ENCODE data around the gene HBS1L.

The HBS1L gene

GRCh38 chr6:135037541-135037940 is 17.1 kb downstream of the HBS1L start:
- DNase-seq (ENCODE audit: low read depth, low spot score), result no peak

GRCh38 chr6:135036731-135037420 is 17.7 kb downstream of the HBS1L start:
- no peak for DNase-seq (ENCODE audit: low read depth, low spot score)

GRCh38 chr6:135033238-135033637 is 21.4 kb downstream of the HBS1L start:
- DNase-seq (ENCODE audit: low read depth, low spot score), result no peak

GRCh38 chr6:135030532-135031178 is 24.0 kb downstream of the HBS1L start:
- DNase-seq (ENCODE audit: low read depth, low spot score), result no peak

GRCh38 chr6:135030056-135030473 is 24.6 kb downstream of the HBS1L start:
- DNase-seq (ENCODE audit: low read depth, low spot score), result no peak

- no peak for DNase-seq (ENCODE audit: low read depth, low spot score)
These were observed 28.8 kb downstream of the HBS1L start for GRCh38 chr6:135025775-135026174.

GRCh38 chr6:135025175-135025574 is 29.4 kb downstream of the HBS1L start:
- no peak for DNase-seq (ENCODE audit: low read depth, low spot score)

GRCh38 chr6:135022050-135022697 is 32.4 kb downstream of the HBS1L start:
- no peak for DNase-seq (ENCODE audit: low read depth, low spot score)

- DNase-seq (ENCODE audit: low read depth, low spot score), result no peak
These were observed 33.1 kb downstream of the HBS1L start for GRCh38 chr6:135021310-135022049.

- no peak for DNase-seq (ENCODE audit: low read depth, low spot score)
These were observed 35.7 kb downstream of the HBS1L start for GRCh38 chr6:135018941-135019340.

GRCh38 chr6:135018052-135018451 is 36.6 kb downstream of the HBS1L start:
- no peak for DNase-seq (ENCODE audit: low read depth, low spot score)

- DNase-seq (ENCODE audit: low read depth, low spot score), result no peak
These were observed 40.2 kb downstream of the HBS1L start for GRCh38 chr6:135014353-135014832.

- DNase-seq (ENCODE audit: low read depth, low spot score), result no peak
These were observed 41.4 kb downstream of the HBS1L start for GRCh38 chr6:135013211-135013610.

GRCh38 chr6:135012764-135013163 is 41.9 kb downstream of the HBS1L start:
- DNase-seq (ENCODE audit: low read depth, low spot score), result no peak

GRCh38 chr6:135012349-135012748 is 42.3 kb downstream of the HBS1L start:
- DNase-seq (ENCODE audit: low read depth, low spot score), result no peak

GRCh38 chr6:135008941-135009290 is 45.7 kb downstream of the HBS1L start:
- DNase-seq (ENCODE audit: low read depth, low spot score), result no peak

- no peak for DNase-seq (ENCODE audit: low read depth, low spot score)
These were observed 46.3 kb downstream of the HBS1L start for GRCh38 chr6:135008072-135008940.

- DNase-seq (ENCODE audit: low read depth, low spot score), result no peak
These were observed 48.2 kb downstream of the HBS1L start for GRCh38 chr6:135006386-135006914.

GRCh38 chr6:135004399-135004798 is 50.2 kb downstream of the HBS1L start:
- DNase-seq (ENCODE audit: low read depth, low spot score), result no peak

- DNase-seq (ENCODE audit: low read depth, low spot score), result no peak
These were observed 51.5 kb downstream of the HBS1L start for GRCh38 chr6:135002974-135003703.

Measured in activated naive CD8-positive, alpha-beta T cell treated with anti-CD3 and anti-CD28 coated beads, Interleukin-2, amount 50 U/mL, for 16 hours (primary cell).